Activated CD8-positive, alpha-beta T cell treated with anti-CD3 and anti-CD28 coated beads, Interleukin-2, amount 10 ng/mL, durations not matched to agents 7 days and 5 days (primary cell): ENCODE data around the gene MYL11. TPM values are rescaled to one million over a fixed set of nuclear protein-coding genes. Genes with fewer than 3 reads are reported as not detected.

Experiments used
- ATAC-seq: fragments of 150-1000 bp; cut with Tn5 transposase; one replicate; pipeline ENCODE4 v1.10.0; 2021; ENCODE audit warnings: moderate library complexity
- CTCF ChIA-PET: fragments of 350-600 bp; sonication (Branson Sonifier 250); formaldehyde crosslinking; loops from one replicate; lab custom pipeline; 2021; ENCODE audit warnings: antibody characterized with exemption; lab: Charles Lee
- POLR2A ChIA-PET: fragments of 350-600 bp; sonication (Branson Sonifier 250); formaldehyde crosslinking; loops from one replicate; lab custom pipeline; 2021; ENCODE audit warnings: antibody characterized with exemption; lab: Charles Lee
- DNase-seq: peaks from one replicate; pipeline ENCODE4 v3.0.0-alpha.2; 2020
- H3K27ac Mint-ChIP-seq: one replicate; pipeline ENCODE4 v1.8.0; 2021; ENCODE audit warnings: mild to moderate bottlenecking, mixed read lengths
- H3K27me3 Mint-ChIP-seq: one replicate; pipeline ENCODE4 v1.8.0; 2021; ENCODE audit warnings: low read depth, mixed read lengths
- H3K36me3 Mint-ChIP-seq: one replicate; pipeline ENCODE4 v1.8.0; 2021; ENCODE audit warnings: low read depth, mixed read lengths
- H3K4me1 Mint-ChIP-seq: one replicate; pipeline ENCODE4 v1.8.0; 2021; ENCODE audit warnings: low read depth, mixed read lengths
- H3K4me3 Mint-ChIP-seq: one replicate; pipeline ENCODE4 v1.8.0; 2021; ENCODE audit warnings: mild to moderate bottlenecking, mixed read lengths
- H3K9me3 Mint-ChIP-seq: one replicate; pipeline ENCODE4 v1.8.0; 2022; ENCODE audit warnings: mixed read lengths; ENCODE audit not compliant: insufficient read depth
- total RNA-seq, 2 experiments: library from RNA; stranded (reverse); gene quantifications; one replicate each; pipeline ENCODE4 v1.2.3, GENCODE V29; 2021

MYL11 gene
- total RNA-seq, 2 experiments from 2014 or later, result 1.3 TPM; not detected in 1

GRCh38 chr16:30397776-30398660, 23.4 kb downstream of the MYL11 start:
- no peak overlapping the region for H3K4me3 Mint-ChIP-seq
- ChIA-PET POLR2A (interaction anchor here (1.2 to 2.2 kb wide), 3 partner anchors 9 to 16 kb away, joined by 7 to 9 read pairs (median 8); partner anchors contain the start of genes SEPTIN1 and ZNF771), CTCF (interaction anchor here (1.0 to 8.9 kb wide), 2 partner anchors 10 to 27 kb away, joined by 3 to 79 read pairs; partner anchors contain the start of genes TBC1D10B and ZNF771)
- no peak for ATAC-seq
- peaks cover 6% of the 10 kb centered on the region for H3K27me3 Mint-ChIP-seq
- peaks cover 31% of the 10 kb centered on the region for H3K36me3 Mint-ChIP-seq
- H3K27ac Mint-ChIP-seq, result no peak overlapping the region
- H3K4me1 Mint-ChIP-seq, result peaks cover 64% of the 10 kb centered on the region
- H3K9me3 Mint-ChIP-seq, result no peaks in the 10 kb centered on the region
- DNase-seq, result no peak

GRCh38 chr16:30398661-30399434, 24.2 kb downstream of the MYL11 start:
- Mint-ChIP-seq H3K4me1 (peaks cover 62% of the 10 kb centered on the region), H3K4me3 (peak overlapping the region; percentile 85), H3K27me3 (peaks cover 11% of the 10 kb centered on the region), H3K36me3 (peaks cover 31% of the 10 kb centered on the region), H3K9me3 (no peaks in the 10 kb centered on the region), H3K27ac (no peak overlapping the region)
- no peak for ATAC-seq
- DNase-seq, result no peak
- POLR2A ChIA-PET, result interaction anchor here (1.8 to 2.2 kb wide), 2 partner anchors 9 to 16 kb away, joined by 8 to 9 read pairs; partner anchors contain the start of genes SEPTIN1 and ZNF771
- CTCF ChIA-PET, result interaction anchor here (1.0 to 8.9 kb wide), 3 partner anchors 9 to 28 kb away, joined by 3 to 79 read pairs (median 3); partner anchors contain the start of genes SEPTIN1, TBC1D10B and ZNF771

- POLR2A ChIA-PET, result interaction anchor here (0.6 to 2.2 kb wide), 4 partner anchors 8 to 46 kb away, joined by 3 to 9 read pairs (median 6); partner anchors contain the start of genes SEPTIN1 and ZNF771
- peaks cover 31% of the 10 kb centered on the region for H3K36me3 Mint-ChIP-seq
- H3K4me3 Mint-ChIP-seq, result peak overlapping the region; percentile 85
- DNase-seq (no peak), ATAC-seq (no peak)
- no peaks in the 10 kb centered on the region for H3K9me3 Mint-ChIP-seq
- H3K27ac Mint-ChIP-seq, result peak overlapping the region; percentile 82
- CTCF ChIA-PET, result interaction anchor here (0.7 to 8.9 kb wide), 4 partner anchors 9 to 216 kb away, joined by 3 to 79 read pairs (median 4); partner anchors contain the start of genes SEPTIN1 and ZNF771
- H3K27me3 Mint-ChIP-seq, result peaks cover 15% of the 10 kb centered on the region
- peaks cover 56% of the 10 kb centered on the region for H3K4me1 Mint-ChIP-seq
Measured at GRCh38 chr16:30399435-30400186, 25.0 kb downstream of the MYL11 start.

GRCh38 chr16:30401768-30402425, 27.3 kb downstream of the MYL11 start:
- Mint-ChIP-seq H3K27me3 (peaks cover 15% of the 10 kb centered on the region), H3K9me3 (no peaks in the 10 kb centered on the region), H3K36me3 (peaks cover 25% of the 10 kb centered on the region), H3K4me1 (peaks cover 47% of the 10 kb centered on the region), H3K4me3 (peak overlapping the region; percentile 3), H3K27ac (no peak overlapping the region)
- DNase-seq (no peak), ATAC-seq (no peak)
- ChIA-PET CTCF (interaction anchor here (0.9 kb wide), 1 partner anchor 28 kb away, joined by 3 read pairs; the partner anchor contains the start of gene DCTPP1), POLR2A (no interaction called here)

DNA sequence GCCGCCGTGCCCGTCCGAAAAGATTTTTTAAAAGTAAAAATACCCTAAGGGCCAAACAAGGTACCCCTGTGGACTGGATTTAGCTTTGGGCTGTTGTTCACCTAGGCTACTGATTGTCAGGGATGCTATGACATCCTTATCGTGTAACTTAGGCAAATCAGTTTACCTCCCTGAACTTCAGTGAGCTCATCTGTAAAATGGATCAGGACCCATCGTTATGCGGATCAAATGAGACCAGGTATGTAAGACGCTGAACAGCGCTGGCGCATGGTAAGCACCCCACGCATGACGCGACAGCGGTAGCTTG, 32.1 kb downstream of the MYL11 start:
- peak overlapping the region; percentile 83 for H3K4me3 Mint-ChIP-seq
- CTCF ChIA-PET, result interaction anchor here (1.0 to 4.6 kb wide), 13 partner anchors 11 to 315 kb away, joined by 3 to 79 read pairs (median 6); partner anchors contain the start of genes DCTPP1, SEPTIN1, TBC1D10B and TBX6

DNA sequence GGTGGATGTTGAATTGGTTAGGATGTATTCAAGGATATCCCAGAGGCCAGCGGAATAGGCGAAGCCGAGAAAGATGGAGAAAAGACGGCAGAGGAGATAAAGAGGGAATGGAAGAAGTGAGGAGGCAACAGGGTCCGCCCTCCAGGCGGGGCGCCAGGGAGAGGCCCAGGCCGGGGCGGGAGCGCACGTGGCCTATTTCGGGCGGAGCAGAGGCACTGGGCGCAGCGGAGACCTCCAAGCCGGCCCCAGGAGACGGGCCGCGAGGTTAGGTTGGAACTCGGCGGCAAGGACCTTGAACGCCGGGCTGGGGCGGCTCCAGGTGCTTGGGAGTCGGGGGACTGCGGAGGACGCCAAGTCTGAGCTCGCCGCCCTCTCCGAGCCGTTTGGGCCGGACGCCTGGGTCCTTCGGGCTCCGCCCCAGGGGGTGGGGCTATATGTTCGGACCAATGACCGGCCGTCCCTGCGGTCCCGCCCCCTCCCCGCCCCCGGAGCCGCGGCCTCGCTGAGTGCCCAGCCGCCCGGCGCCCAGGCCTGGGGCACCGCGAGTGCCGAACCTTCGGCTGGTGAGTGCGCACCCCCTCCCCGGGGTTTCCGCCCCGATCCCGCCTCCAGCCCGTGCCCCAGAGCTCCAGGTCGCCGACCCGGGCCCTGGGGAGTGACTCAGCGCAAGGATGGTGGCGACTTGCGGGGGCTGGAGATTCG, 32.7 kb downstream of the MYL11 start, which contains the start of gene ZNF771:
ZNF771 (plus strand) TSS at position 505 of the 702 bp plus-strand sequence. CDS start 448 bp downstream, outside the sequence.
- CTCF ChIA-PET, result interaction anchor here (0.9 to 4.6 kb wide), 14 partner anchors 11 to 315 kb away, joined by 3 to 79 read pairs (median 6); partner anchors contain the start of genes DCTPP1, SEPTIN1, TBC1D10B and TBX6
- peak within 1 kb of the TSS; percentile 91 for H3K27ac Mint-ChIP-seq

More for the DNA sequence above, 32.1 kb downstream of the MYL11 start:
- Mint-ChIP-seq H3K27ac (peak overlapping the region; percentile 91), H3K9me3 (no peaks in the 10 kb centered on the region), H3K4me1 (peaks cover 25% of the 10 kb centered on the region), H3K27me3 (peaks cover 12% of the 10 kb centered on the region), H3K36me3 (no peaks in the 10 kb centered on the region)
- DNase-seq (no peak), ATAC-seq (peak; percentile 35)
- POLR2A ChIA-PET, result interaction anchor here (0.9 to 2.2 kb wide), 9 partner anchors 8 to 129 kb away, joined by 3 to 17 read pairs (median 5); partner anchors contain the start of gene SEPTIN1

DNA sequence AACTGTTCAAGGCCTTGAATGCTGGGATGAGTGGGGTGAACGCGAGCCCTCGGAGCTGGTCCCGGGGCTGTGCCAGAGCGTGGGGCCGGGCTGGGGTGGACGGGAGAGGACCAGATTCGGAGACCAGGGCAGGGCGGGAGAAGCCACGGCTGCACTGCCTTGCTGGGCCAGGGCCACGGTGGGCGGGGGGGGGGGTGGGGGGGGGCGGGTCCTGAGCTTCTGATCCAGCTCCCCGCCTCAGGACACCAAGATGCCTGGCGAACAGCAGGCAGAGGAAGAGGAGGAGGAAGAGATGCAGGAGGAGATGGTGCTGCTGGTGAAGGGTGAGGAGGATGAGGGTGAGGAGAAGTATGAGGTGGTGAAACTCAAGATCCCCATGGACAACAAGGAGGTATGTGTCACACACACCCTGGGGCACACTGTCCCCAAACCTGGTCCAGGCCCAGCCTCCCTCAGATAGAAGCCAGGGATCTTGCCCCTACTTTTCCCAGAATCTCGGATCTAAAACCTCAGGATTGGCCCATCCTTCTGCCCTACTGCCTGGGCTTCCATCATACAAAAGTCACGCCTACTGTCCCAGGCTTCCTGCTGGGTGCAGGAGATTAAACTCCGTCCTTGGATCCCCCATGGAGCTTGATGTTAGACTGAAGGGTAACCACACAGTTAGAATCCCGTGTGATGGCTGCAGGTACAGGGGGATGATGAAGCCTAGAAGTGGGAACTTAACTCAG, 33.4 kb downstream of the MYL11 start:
- H3K4me1 Mint-ChIP-seq, result peaks cover 36% of the 10 kb centered on the region
- H3K27ac Mint-ChIP-seq, result peak overlapping the region; percentile 67
- H3K36me3 Mint-ChIP-seq, result peaks cover 7% of the 10 kb centered on the region
- H3K4me3 Mint-ChIP-seq, result peak overlapping the region; percentile 83
- DNase-seq (no peak), ATAC-seq (no peak)
- no peaks in the 10 kb centered on the region for H3K9me3 Mint-ChIP-seq
- peaks cover 9% of the 10 kb centered on the region for H3K27me3 Mint-ChIP-seq
- CTCF ChIA-PET, result interaction anchor here (0.7 to 4.6 kb wide), 19 partner anchors 10 to 316 kb away, joined by 3 to 79 read pairs (median 6); partner anchors contain the start of genes SEPTIN1, TBC1D10B, TBX6 and ZNF48
- POLR2A ChIA-PET, result interaction anchor here (0.6 to 2.2 kb wide), 11 partner anchors 8 to 349 kb away, joined by 3 to 17 read pairs (median 5); partner anchors contain the start of gene SEPTIN1

More for the DNA sequence above, 32.7 kb downstream of the MYL11 start, which contains the start of gene ZNF771:
- POLR2A ChIA-PET, result interaction anchor here (0.6 to 2.2 kb wide), 12 partner anchors 9 to 348 kb away, joined by 3 to 17 read pairs (median 5); partner anchors contain the start of gene SEPTIN1
- Mint-ChIP-seq H3K27me3 (peaks cover 11% of the 10 kb centered on the region), H3K4me3 (peak within 1 kb of the TSS; percentile 83), H3K9me3 (no peaks in the 10 kb centered on the region), H3K36me3 (peaks cover 4% of the 10 kb centered on the region), H3K4me1 (peaks cover 29% of the 10 kb centered on the region)
- DNase-seq, result peak; percentile 93
- peak; percentile 91 for ATAC-seq

DNA sequence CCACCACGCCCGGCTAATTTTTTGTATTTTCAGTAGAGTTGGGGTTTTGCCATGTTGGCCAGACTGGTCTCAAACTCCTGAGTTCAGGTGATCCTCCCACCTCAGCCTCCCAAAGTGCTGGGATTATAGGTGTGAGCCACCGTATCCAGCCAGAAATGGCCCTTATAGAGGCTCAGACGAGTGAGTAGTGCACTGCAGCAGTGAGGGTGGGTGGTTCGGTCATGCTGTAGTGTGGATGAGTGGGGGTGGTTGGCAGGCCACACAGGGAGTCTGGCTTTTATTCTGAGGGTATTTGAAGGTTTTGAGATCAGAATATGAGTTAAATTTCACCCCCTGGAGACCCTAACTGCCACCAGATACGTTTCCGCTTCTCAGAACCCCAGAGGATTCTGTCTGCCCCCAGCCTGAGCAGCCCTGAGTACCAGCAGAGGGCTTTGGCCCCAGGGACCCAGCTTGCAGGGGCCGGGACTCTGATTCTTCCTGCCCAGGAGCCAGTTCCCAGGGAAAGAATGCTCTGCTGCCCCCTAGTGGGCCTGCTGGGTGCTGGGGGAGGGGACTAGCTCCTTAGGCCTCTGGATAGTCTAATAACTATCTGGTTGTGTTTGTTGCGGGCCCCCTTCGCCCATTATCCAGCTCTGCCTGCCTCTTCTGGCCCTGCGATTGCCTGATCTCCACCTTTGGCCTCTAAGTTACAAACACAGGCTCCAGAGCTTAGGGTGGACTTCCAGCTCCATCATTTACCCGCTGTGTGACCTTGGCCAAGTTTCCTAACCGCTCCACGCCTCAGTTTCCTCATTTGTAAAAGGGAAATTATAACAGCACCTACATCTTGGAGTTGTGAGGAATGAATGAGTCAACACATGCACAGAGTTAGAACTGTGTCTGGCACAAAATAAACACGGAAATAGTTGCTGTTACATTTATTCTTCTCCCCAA, 34.8 kb downstream of the MYL11 start:
- ATAC-seq (peak; percentile 64), DNase-seq (peak; percentile 94)
- Mint-ChIP-seq H3K27me3 (no peaks in the 10 kb centered on the region), H3K27ac (peak overlapping the region; percentile 30), H3K9me3 (no peaks in the 10 kb centered on the region), H3K4me3 (no peak overlapping the region), H3K36me3 (peaks cover 13% of the 10 kb centered on the region), H3K4me1 (peaks cover 36% of the 10 kb centered on the region)
- ChIA-PET POLR2A (interaction anchor here (0.6 to 1.5 kb wide), 6 partner anchors 9 to 330 kb away, joined by 3 to 10 read pairs (median 3); partner anchors contain the start of gene SEPTIN1), CTCF (interaction anchor here (0.6 to 4.6 kb wide), 33 partner anchors 8 to 333 kb away, joined by 3 to 79 read pairs (median 4); partner anchors contain the start of genes CD2BP2, DCTPP1, PPP4C and SEPTIN1)
